NCI-H2171 (cell line): Measurements from ENCODE around the gene EDARADD.

Source experiments
- DNase-seq: peaks from one replicate; lab custom pipeline; 2025; lab: John Stamatoyannopoulos, UW

Gene EDARADD

DNA sequence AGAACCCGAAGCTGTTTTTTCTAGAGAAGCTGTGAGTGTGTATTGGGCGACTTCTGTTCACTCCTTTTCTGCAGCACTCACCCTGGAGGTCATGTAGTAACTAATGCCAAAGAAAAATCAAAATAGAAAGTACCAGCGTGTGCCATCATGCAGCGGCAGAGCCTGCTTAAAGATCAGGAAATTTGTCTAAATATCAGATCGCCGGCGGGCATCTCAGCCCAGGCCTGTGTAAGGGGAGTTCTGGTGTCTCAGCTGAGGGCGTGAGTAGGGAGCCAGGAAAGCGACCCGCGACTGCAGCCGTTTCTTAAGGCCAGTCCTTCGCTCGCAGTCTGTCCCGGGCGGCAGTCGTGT is 768 bp downstream of the EDARADD start:
- DNase-seq, result peak; percentile 16

DNA sequence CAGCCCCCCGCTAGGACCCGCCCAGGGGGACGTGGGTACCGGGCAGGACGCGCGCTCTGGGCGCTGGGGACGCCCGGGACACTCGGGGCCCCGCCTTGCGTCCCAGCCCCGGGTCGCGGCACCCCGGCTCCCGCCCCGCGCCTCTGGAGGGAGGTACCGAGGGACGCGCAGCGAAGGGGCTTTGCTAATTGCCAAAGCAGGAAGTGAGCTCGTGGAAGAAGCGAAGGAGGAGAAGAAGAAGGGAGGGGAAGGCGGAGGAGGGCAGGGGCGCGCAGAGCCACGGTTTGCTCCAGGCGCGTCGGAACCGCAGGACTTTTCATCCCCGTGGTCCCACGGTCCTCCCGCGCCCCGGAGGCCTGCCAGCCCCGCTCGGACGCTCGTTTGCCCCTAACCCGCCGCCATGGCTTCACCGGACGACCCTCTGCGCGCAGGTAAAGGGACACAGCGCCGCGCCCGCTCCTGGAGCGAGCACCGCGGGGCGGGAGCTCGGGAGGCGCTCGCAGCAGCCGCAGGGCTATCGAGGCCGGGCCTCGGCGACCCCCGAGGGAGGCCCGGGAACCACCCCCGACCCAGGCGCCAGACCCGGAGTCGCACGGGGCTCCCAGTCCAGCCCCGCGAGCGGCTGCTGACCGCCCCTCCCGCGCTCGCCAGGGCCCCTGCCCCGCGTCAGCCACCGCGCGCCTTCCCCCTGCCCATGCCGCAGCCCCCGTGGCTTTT is 1.3 kb downstream of the EDARADD start:
- peak; percentile 16 for DNase-seq

DNA sequence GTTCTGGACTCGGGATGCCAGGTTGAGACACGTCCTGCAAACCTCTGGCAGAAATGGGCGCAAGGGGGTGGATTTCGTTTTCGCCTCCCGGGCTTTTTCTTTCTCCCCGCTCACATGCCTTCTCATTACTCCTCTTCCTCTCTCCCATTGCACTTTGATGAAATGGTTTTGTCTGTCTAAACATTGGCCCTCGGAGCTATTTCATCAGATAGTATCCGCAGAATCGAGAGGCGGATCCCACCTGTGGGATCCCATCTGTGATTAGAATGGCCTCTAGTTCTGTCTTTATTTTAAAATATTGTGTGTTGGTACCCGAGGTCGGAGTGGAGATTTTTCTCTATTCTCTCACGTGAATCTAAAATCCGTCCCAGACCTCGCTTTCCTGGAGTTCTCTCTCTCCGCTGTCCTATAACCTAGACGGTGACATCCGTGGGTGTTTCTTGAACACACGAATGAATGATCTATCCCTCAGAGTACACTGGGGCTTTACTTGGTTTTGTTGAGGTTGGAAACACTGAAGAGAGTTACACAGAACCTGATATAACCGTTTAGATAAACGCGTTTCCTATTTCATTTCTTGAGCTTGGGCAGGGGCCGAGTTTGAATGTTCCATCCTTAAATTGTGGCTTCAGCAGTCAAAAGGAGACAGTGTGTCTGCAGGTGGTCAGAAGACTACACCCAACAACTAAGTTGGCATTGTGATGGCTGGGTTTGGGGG is 2.0 kb downstream of the EDARADD start:
- DNase-seq, result no peak

DNA sequence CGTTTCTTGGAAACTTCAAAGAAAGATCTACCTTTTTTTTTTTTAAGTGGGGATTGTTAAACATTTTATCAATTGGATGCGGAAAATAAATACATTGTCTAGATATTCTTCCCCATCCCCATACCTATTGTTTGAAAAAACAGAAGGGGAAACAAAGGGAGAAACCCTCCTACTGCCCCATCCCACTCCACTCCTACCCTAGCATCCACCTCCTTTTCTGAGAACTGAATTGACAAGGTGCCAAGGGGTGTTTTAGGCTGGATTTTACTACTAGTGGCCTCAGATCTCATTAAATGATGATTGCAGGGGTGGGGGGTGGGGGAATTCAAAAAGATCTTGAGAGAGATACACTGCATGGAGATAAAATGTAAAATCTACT is 2.6 kb downstream of the EDARADD start:
- DNase-seq, result no peak

DNA sequence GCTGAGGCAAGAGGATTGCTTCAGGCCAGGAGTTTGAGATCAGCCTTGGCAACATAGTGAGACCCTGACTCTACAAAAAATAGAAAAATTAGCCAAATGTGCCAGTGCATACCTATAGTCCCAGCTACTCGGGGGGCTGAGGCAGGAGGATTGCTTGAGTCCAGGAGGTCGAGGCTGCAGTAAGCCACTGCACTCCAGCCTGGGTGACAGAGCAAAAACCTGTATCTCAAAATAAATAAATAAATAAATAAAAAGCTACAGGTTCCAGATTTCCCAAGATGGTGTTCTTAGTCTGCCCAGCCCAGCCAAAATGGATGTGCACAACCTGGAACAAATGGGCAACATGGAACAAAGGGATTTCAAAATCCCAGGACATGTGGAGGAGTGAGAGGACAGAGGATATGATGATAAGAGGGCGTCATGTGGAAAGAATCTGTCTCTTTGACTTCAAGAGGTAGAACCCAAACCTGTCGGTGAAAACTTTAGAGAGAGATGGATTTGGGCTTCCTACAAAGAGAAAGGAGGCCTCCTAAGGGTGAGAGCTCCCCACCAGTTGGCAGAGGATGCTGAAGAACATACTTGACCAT is 3.2 kb downstream of the EDARADD start:
- DNase-seq, result no peak

DNA sequence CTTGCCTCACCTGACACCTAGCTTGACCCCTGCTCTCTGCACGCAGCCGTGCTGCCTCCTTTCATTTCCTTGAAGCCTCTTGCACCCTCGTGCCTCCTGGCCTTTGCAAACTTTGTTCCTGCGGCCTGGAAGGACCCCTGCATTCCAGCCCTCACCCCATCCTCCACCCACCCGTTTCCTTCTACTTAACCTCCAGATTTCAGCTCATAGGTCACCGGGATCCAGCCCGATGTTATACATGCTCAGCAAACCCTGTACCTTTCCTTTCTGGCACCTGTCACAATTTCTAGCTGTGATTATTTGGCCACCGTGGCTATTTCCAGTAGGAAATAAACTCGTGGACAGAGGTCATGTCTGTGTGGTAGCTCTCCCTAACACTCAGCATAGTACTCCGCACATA is 4.5 kb downstream of the EDARADD start:
- DNase-seq, result no peak

DNA sequence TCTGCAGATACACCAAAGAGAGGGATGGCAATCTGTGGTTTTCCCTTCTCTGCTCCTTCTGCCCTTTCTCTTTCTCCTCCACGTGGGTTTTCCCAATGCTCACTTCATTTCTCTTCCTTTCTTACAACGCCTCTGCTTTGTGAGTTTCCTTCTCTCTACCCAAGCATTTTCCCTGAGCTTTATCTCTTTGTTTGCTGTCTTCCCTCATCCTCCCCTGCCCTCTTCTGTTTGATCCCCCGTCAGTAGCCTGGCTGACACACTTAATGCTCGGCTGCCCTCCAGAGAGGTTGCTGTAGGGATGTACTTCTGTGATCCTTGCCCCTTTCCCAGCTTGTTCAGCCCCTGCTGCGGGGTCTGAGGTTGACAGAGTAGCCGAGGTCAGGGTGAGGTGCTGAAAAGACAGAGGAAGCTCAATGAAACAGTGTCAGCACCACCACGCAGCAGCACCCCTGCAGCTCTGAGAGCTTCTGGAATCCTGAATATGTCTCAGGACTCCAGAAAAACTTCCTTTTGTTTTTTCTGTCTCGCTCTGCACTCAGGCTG is 6.0 kb downstream of the EDARADD start:
- no peak for DNase-seq

DNA sequence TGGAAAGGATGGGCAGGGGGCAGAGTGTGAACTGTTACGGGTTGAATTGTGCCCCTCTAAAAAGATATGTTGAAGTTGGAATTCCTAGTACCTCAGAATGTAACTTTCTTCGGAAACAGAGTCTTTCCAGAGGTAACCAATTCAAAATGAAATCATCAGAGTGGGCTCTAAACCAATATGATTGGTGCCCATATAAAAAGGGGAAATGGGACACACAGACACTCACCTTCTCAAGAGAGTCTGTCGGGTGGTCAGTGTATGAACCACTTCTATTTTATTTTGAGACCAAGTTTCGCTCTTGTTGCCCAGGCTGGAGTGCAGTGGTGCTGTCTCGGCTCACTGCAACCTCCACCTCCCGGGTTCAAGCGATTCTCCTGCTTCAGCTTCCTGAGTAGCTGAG is 7.6 kb downstream of the EDARADD start:
- DNase-seq, result no peak

DNA sequence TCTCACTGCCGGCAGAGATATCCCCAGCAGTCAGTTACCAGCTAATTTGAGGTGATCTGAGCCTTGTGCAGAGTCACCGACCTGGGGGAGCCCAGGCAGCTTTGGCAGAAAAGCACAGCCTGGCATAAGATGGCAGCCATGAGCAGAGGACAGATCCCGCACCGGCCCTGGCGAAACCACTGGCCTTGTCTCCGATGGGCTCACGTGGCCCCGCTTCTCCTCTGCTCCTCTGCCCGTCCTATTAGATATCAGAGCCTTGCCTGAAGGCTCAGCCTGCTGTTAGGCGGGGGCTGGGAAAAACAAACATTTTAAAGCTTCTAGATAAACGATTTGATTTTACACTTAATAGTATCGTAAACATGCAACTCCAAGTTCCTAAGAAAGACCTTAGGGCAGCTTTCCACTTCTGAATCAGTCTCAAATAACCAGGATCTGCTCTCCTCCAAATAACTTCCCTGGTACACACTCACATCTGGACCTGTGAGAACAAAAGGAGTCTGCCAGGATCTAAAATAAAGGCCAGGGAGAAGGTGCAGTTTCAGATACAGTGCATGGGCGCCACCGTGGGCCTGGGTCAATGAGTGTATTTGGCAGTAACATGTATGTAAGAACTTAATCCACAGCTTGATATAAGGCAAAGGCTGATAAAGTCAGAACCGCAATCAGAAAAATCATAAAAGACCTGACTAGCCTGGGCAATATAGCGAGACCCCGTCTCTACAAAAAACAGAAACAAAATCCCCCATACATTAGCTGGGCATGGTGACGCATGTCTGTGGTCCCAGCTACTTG is 10.0 kb downstream of the EDARADD start:
- no peak for DNase-seq

DNA sequence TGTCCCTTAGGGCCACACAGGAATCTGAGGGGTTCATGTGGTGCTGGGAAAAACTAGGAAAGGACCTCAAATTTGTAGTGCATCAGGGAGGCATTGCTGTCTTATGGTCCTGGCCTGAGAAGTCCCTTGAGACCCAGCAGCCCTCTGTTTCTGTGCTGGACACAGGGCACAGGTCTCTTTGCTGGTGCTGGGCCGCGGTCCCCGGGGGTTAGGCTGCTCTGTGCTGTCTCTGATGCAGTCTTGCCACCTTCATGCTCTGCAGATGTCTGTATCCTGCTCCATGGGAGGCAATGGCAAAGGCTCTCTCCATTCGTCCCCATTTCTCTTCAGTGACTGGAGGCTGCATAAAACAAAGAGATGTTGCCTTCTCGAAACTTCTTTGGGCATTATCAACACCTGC is 13.0 kb downstream of the EDARADD start:
- DNase-seq, result no peak

DNA sequence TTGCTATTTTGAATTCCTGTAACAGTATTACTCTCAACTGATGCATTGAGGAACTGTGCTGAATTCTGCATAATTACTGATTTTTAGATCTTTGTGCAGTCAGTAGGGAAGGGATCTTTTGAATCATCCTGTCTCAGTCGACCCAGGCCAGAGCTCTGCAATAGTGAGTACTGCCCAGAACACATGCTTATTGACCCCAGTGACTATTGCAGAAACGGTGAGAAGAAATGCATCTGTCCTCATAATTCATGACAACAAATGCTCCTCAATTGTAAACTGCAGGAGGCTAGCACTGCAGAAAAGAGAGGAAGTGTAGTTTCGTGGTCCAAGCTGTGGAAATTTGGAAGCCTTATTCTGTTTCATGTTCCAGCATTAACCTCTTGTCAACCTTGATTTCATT is 19.6 kb downstream of the EDARADD start:
- no peak for DNase-seq

DNA sequence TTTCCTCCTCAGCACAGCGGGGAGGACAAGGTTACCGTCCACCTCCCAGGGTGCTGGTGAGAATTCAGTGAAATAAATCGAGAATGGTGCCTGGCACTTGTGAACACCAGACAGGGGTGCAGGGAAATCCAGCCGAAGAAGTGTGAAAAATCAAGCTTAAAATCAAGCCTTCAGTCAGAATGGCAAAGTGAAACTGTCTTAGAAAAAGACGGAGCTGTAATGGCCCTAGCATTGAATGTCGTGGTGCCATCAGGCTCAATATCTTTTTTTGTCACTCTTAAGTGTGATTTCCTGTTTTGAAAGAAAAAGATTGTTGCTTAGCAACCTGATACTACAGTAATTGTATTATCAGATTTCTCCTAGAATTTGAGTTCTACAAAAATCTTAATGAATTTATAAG is 22.1 kb downstream of the EDARADD start:
- DNase-seq, result no peak

DNA sequence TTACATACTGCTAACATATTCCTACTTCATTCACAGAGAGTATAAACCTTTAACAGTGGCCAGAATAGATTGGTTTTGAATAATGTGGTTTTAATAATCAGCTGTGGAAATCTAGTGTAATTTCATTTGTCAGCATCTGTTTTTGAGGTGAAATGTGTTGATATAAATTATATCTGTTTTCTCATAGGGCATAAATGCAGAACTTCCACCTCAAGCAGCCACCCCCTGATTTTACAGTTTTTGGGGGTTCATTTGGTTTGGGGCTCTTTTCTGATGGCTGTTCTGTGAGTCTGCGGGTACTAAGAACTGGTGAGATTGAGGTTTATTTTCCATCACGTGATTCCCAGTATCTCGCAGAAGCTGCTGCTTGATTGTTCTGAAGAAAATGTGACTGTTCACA is 23.2 kb downstream of the EDARADD start:
- DNase-seq, result no peak

DNA sequence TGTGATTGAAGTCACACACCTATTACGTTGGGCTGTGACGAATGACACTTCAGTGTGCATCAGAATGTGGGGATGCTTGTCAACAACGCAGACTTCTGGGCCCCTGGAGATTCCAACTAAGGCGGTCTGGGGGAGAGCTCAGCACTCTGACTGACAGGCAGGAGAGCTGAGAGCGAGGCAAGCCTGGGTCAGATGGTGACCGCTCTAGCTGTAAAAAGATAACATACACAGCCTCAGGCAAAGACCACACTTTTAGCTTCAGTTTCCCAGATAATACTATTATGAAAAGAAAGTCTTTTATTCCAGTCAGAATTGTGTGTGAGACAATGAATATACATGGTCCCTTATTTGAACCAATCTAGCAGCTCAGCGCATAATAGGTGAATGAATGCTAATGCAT is 25.4 kb downstream of the EDARADD start:
- no peak for DNase-seq

DNA sequence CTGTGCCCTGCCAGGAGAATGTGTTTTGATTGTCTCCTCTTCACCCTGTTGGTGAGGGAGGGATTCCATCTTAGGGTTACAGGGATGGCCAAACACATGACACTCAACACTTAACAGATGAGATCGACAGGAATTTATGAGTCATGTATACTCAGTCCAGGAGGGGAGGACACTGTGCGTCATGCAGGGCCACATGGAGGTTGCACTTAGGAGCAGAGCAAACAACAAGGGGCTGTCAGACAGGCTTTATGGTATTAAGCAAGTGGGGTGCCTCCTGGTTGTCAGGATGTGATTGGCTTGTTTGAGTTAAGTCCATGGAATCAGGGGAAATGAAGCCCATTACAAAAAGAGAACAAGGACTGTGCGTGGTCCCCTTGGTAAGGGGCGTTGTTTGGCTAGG is 26.9 kb downstream of the EDARADD start:
- DNase-seq, result no peak

DNA sequence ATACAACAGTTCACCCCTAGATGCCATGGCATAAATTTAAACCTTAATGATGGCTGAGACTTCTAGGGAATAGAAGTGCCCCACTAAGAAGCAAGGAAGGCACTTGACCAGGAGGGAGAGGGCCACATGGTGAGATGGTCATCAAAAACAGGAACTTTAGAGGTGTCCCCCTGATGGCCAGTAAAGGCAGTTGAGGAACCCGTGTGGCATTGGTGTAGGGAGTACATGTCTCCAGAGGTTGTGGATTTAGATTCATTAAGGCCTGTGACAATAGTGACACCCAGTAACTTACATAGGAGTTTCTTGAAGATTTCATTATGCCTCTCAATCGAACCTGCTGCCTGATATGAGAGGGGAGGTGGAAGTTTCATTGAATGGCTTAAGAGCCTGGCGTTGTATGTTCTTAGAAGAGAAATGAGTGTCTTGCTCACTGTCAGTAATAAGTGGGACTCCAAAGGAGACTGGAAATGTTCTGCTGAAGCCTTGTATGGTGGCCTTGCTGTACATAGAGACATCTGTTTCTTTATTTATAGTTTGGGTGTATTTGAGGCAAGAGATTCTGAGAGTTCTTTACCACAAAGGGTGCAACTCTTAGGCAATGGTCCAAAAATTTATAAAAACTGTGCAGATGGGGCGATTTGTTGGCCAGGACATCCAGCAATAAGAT is 27.9 kb downstream of the EDARADD start:
- DNase-seq, result no peak

DNA sequence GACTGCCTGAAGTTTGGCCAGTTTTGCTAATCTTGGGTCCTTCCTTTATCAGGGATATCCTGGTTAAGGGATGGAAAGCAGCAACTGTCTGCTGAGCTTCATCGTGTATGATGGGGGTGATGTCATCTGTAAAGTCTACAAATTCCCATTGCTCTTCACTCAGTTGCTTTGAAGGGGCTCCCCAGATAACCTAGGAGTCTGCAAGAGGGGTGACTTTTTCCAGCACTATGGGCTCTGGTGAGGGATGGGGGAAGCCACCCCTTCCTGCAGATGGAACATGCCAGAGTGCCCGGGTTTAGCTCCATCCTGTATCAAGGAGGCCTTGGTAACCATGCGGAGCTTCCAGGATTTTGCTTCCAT is 28.4 kb downstream of the EDARADD start:
- DNase-seq, result no peak

DNA sequence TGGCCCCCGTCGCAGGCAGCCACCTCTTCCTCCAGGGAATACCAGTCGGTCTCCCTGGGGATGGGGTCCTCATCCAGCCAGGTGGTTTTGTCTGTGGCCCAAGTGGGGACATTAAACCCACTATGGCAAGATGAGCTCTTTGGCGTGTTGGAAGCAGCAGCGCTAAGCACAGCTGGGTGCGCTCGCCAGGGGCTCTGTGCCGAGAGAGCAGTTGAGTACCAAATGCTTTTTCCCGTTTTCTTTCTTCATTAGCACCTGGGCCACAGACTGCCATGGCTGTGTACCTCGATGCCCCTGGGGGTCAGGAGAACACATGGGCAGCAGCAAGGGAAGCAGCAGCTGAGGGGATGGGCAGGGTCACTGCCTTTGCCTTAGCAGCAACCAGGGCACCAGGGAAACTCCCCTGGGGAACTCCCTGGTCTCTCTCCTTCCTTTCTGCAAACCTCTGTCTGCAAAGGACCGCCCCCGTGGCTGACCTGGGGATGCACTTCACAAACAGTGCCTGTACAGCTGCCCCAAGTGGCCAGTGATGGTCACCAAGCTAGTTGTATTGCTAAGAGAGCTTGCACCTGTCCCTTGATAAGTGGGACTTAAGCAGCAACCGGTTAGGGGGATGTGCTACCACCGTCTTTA is 31.1 kb downstream of the EDARADD start:
- DNase-seq, result no peak

DNA sequence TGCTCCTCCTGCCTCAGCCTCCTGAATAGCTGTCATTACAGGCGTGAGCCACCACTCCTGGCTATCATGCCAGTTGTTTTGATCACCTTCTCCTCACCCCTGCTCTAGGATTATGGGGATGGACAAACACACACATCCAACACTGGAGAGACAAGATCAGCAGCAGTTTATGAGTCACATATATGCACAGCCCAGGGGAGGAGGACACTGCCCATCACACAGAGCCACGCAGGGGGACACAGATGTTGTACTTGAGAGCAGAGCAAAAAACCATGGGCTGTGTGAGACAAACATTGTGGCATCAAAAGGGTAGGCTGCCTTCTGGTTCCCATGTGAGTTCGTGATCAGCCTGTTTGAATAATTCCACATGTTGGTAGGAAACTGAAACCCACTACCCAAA is 32.1 kb downstream of the EDARADD start:
- DNase-seq, result no peak

DNA sequence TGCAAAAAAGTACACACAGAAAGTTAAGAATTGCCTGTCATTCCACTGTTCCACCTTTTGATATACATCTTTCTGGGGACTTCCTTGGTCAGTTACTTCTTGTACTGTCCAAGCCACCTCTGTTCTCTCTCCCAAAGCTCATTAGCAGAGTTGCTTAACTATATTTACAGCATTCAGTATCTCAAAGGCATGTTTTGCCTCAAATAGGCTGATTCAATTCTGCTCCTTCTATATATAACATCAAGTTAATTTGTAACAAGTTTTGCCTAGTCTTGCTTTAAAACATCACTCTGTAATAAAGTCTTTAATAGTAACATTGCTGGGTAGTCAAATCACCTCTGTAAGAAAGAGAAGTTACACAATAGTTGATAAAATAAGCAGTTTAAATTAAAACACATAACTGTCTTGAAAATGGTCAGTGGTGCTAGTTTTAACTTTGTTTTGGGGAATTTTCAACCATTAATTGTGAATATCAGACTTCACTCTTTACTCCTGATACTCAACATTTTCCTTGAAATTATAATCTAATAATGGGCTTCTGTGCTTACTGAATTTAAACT is 35.7 kb downstream of the EDARADD start:
- DNase-seq, result no peak

DNA sequence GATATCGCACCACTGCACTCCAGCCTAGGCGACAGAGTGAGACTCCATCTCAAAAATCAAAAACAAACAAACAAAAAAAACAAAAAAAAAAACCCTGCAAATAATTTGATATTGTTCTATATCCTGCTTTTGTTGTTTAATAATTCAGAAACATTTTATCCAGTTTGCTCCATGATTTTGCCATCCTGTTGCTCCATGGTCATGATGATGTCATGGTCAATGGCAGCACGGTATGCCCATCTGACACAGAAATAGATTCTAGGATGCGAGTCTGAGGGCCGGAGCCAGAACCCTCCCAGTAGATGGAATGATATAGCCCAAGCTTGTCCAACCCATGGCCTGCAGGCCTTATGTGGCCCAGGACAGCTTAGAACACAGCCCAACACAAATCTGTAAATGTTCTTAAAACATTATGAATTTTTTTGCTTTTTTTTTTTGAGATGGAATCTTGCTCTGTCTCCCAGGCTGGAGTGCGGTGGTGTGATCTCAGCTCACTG is 39.8 kb downstream of the EDARADD start:
- no peak for DNase-seq
